H1 (cell line): ENCODE results near the gene HRH3. TPM values are rescaled to one million over a fixed set of nuclear protein-coding genes. Genes with fewer than 3 reads are reported as not detected.

ENCODE experiments used
- CTBP2 ChIP-seq: IDR thresholded peaks from 2 replicates; pipeline ENCODE4 v1.7.0; 2011; ENCODE audit warnings: borderline replicate concordance, mild to moderate bottlenecking, moderate library complexity, mixed read lengths, low read length; ENCODE audit not compliant: insufficient read depth, insufficient read length
- polyA plus RNA-seq, 7 experiments: library from polyadenylated mRNA; depleted of rRNA in 3 of 7; stranded (reverse) in 5 of 7; unstranded in 2 of 7; fragments of >200 nt in 5 of 7; fragments of 200-250 nt in 2 of 7; gene quantifications; 1 replicate in 5 of 7; 2 replicates in 1 of 7; 4 replicates in 1 of 7; pipeline versions ENCODE4 v1.2.1 to v1.2.3, GENCODE V29; 2011 to 2013; ENCODE audit warnings: missing spikeins in 2 of 7, mixed read lengths in 2 of 7
- total RNA-seq: library from RNA; stranded (reverse); fragmentation: NEBNext Ultra II Directional; extraction: Animal tissue kit (Norgen Biotek cat#: 25700); gene quantifications from 2 replicates; pipeline ENCODE4 v1.2.1, GENCODE V29; 2021

Gene HRH3
- total and polyA plus RNA-seq, 2 of the 8 experiments (the other 6 are each of a cell fraction or from before 2014, with no cell fraction given) = 2.0 to 4.5 TPM

GRCh38 chr20:62222972-62223371 is 2.9 kb upstream of the HRH3 start (continued):
- TF ChIP-seq CTBP2 = no peak
- TF ChIP-seq, all 59 proteins: peak for 0
